ENCODE data around the gene SEPHS1. TPM values are rescaled to one million over a fixed set of nuclear protein-coding genes. Genes with fewer than 3 reads are reported as not detected.

SEPHS1 gene
- total RNA-seq, 1 donor from 2014 or later = 57.0 TPM

GRCh38 chr10:13360587-13360986, 12.5 kb upstream of the SEPHS1 start:
- no peaks in the 10 kb centered on the region for H3K9me3 Mint-ChIP-seq (ENCODE audit: unreplicated experiment)
- H3K79me2 ChIP-seq (ENCODE audit: insufficient read depth, low read length) = no peaks in the 10 kb centered on the region
- H3K36me3 ChIP-seq (ENCODE audit: insufficient read depth, low read length) = no peaks in the 10 kb centered on the region
- FAIRE-seq (no peak), DNase-seq (ENCODE audit: low read depth) (no peak)
- H2AFZ ChIP-seq (ENCODE audit: low read depth, low read length) = no peak overlapping the region
- H3K27me3 ChIP-seq (ENCODE audit: insufficient read depth, low read length) = no peaks in the 10 kb centered on the region
- no peaks in the 10 kb centered on the region for H3K4me1 Mint-ChIP-seq (ENCODE audit: low read depth, unreplicated experiment)
- H3K4me1 ChIP-seq (ENCODE audit: insufficient read depth, low read length) = no peaks in the 10 kb centered on the region
- H3K9me3 ChIP-seq (ENCODE audit: insufficient read depth, low read depth, low read length) = no peaks in the 10 kb centered on the region
- no peak overlapping the region for H3K4me3 ChIP-seq (ENCODE audit: insufficient read depth, low read depth, low read length)
- no peak overlapping the region for H3K9ac ChIP-seq (ENCODE audit: low read length)
- H3K27me3 Mint-ChIP-seq (ENCODE audit: low read depth, unreplicated experiment) = peaks cover 6% of the 10 kb centered on the region
- no peak overlapping the region for H3K4me2 ChIP-seq (ENCODE audit: low read length)
- TF ChIP-seq EZH2 (IDR thresholded peaks at IDR 0.05; ENCODE audit: insufficient read depth, low read length) (no peak), CTCF (IDR thresholded peaks at IDR 0.05; ENCODE audit: insufficient read depth, low read depth, low read length) (no peak)
- no peaks in the 10 kb centered on the region for H3K36me3 Mint-ChIP-seq (ENCODE audit: low read depth, unreplicated experiment)
- H4K20me1 ChIP-seq (ENCODE audit: insufficient read depth, low read length) = no peaks in the 10 kb centered on the region
- H3K27ac Mint-ChIP-seq (ENCODE audit: unreplicated experiment) = no peak overlapping the region
- H3K27ac ChIP-seq (ENCODE audit: low read depth, low read length) = no peak overlapping the region
- H3K4me3 Mint-ChIP-seq (ENCODE audit: unreplicated experiment) = no peak overlapping the region

- Histone ChIP-seq H3K79me2 (ENCODE audit: insufficient read depth, low read length) (no peaks in the 10 kb centered on the region), H4K20me1 (ENCODE audit: insufficient read depth, low read length) (no peaks in the 10 kb centered on the region), H3K4me3 (ENCODE audit: insufficient read depth, low read depth, low read length) (no peak overlapping the region), H3K9ac (ENCODE audit: low read length) (no peak overlapping the region), H2AFZ (ENCODE audit: low read depth, low read length) (no peak overlapping the region), H3K9me3 (ENCODE audit: insufficient read depth, low read depth, low read length) (no peaks in the 10 kb centered on the region), H3K27ac (ENCODE audit: low read depth, low read length) (no peak overlapping the region), H3K36me3 (ENCODE audit: insufficient read depth, low read length) (no peaks in the 10 kb centered on the region), H3K27me3 (ENCODE audit: insufficient read depth, low read length) (peaks cover 24% of the 10 kb centered on the region), H3K4me1 (ENCODE audit: insufficient read depth, low read length) (no peaks in the 10 kb centered on the region), H3K4me2 (ENCODE audit: low read length) (no peak overlapping the region)
- Mint-ChIP-seq H3K4me1 (ENCODE audit: low read depth, unreplicated experiment) (no peaks in the 10 kb centered on the region), H3K27ac (ENCODE audit: unreplicated experiment) (no peak overlapping the region), H3K36me3 (ENCODE audit: low read depth, unreplicated experiment) (no peaks in the 10 kb centered on the region), H3K27me3 (ENCODE audit: low read depth, unreplicated experiment) (peaks cover 27% of the 10 kb centered on the region), H3K4me3 (ENCODE audit: unreplicated experiment) (no peak overlapping the region), H3K9me3 (ENCODE audit: unreplicated experiment) (peaks cover 3% of the 10 kb centered on the region)
- DNase-seq (ENCODE audit: low read depth) (no peak), FAIRE-seq (no peak)
- TF ChIP-seq CTCF (IDR thresholded peaks at IDR 0.05; ENCODE audit: insufficient read depth, low read depth, low read length) (no peak), EZH2 (IDR thresholded peaks at IDR 0.05; ENCODE audit: insufficient read depth, low read length) (no peak)
These were observed 8.3 kb upstream of the SEPHS1 start for GRCh38 chr10:13356392-13356791.

GRCh38 chr10:13354783-13355182, 6.7 kb upstream of the SEPHS1 start:
- Mint-ChIP-seq H3K4me3 (ENCODE audit: unreplicated experiment) (no peak overlapping the region), H3K4me1 (ENCODE audit: low read depth, unreplicated experiment) (no peaks in the 10 kb centered on the region), H3K9me3 (ENCODE audit: unreplicated experiment) (peaks cover 3% of the 10 kb centered on the region), H3K36me3 (ENCODE audit: low read depth, unreplicated experiment) (no peaks in the 10 kb centered on the region), H3K27ac (ENCODE audit: unreplicated experiment) (no peak overlapping the region), H3K27me3 (ENCODE audit: low read depth, unreplicated experiment) (peaks cover 36% of the 10 kb centered on the region)
- H3K27ac ChIP-seq (ENCODE audit: low read depth, low read length) = no peak overlapping the region
- no peak overlapping the region for H2AFZ ChIP-seq (ENCODE audit: low read depth, low read length)
- no peak overlapping the region for H3K9ac ChIP-seq (ENCODE audit: low read length)
- DNase-seq (ENCODE audit: low read depth) (no peak), FAIRE-seq (no peak)
- H3K4me1 ChIP-seq (ENCODE audit: insufficient read depth, low read length) = peaks cover 4% of the 10 kb centered on the region
- TF ChIP-seq CTCF (IDR thresholded peaks at IDR 0.05; ENCODE audit: insufficient read depth, low read depth, low read length) = no peak
- no peaks in the 10 kb centered on the region for H3K36me3 ChIP-seq (ENCODE audit: insufficient read depth, low read length)
- H3K27me3 ChIP-seq (ENCODE audit: insufficient read depth, low read length) = peaks cover 27% of the 10 kb centered on the region
- H3K4me3 ChIP-seq (ENCODE audit: insufficient read depth, low read depth, low read length) = no peak overlapping the region
- no peaks in the 10 kb centered on the region for H4K20me1 ChIP-seq (ENCODE audit: insufficient read depth, low read length)
- no peaks in the 10 kb centered on the region for H3K9me3 ChIP-seq (ENCODE audit: insufficient read depth, low read depth, low read length)
- no peak overlapping the region for H3K4me2 ChIP-seq (ENCODE audit: low read length)
- no peaks in the 10 kb centered on the region for H3K79me2 ChIP-seq (ENCODE audit: insufficient read depth, low read length)

Data from astrocyte (in vitro differentiated cells and primary cell).